Endothelial cell of umbilical vein (primary cell): ENCODE data around the gene RNASE7.

Experiments
- CTCF ChIP-seq, 2 donors: IDR thresholded peaks; 1 replicate in 1 of 2; 2 replicates in 1 of 2; pipeline ENCODE4 v1.5.1; 2011; ENCODE audit warnings: low read length in 2 of 2, mild to moderate bottlenecking in 2 of 2, moderate library complexity in 2 of 2, control low read depth in 1 of 2, inconsistent platforms in 1 of 2, low read depth in 1 of 2; ENCODE audit not compliant: insufficient read depth in 1 of 2; ENCODE audit errors: extremely low read depth in 1 of 2
- EZH2 ChIP-seq: IDR thresholded peaks from 2 replicates; pipeline ENCODE4 v1.6.1; 2012; ENCODE audit warnings: borderline replicate concordance, low read depth, mild to moderate bottlenecking, moderate library complexity, low read length, inconsistent platforms; ENCODE audit not compliant: severe bottlenecking
- FOS ChIP-seq: IDR thresholded peaks from 2 replicates; pipeline ENCODE4 v1.6.1; 2011; ENCODE audit warnings: mild to moderate bottlenecking, low read length, moderate library complexity, borderline replicate concordance; ENCODE audit not compliant: insufficient read depth
- JUN ChIP-seq: IDR thresholded peaks from 2 replicates; pipeline ENCODE4 v1.6.1; 2011; ENCODE audit warnings: borderline replicate concordance, low read depth; ENCODE audit not compliant: insufficient read length, insufficient read depth
- MYC ChIP-seq: IDR thresholded peaks from one replicate; pipeline ENCODE4 v1.6.1; 2011; ENCODE audit warnings: mild to moderate bottlenecking, low read depth, low read length
- POLR2A ChIP-seq: IDR thresholded peaks from 2 replicates; pipeline ENCODE4 v1.6.1; 2012; ENCODE audit warnings: low read depth, mild to moderate bottlenecking, control low read depth, low read length
- POLR2AphosphoS5 ChIP-seq: IDR thresholded peaks from 2 replicates; pipeline ENCODE4 v1.6.1; 2012; ENCODE audit warnings: low read depth, mild to moderate bottlenecking, control low read depth, low read length, moderate library complexity; ENCODE audit not compliant: insufficient read depth
- TF ChIP-seq, protein P1 (sequence below): IDR thresholded peaks from 2 replicates; pipeline ENCODE4 v1.6.1; 2011; ENCODE audit not compliant: insufficient read depth, insufficient read length

GRCh38 chr14:21003788-21004346 lies 38.3 kb upstream of the RNASE7 start:
- TF ChIP-seq, protein P1, sequence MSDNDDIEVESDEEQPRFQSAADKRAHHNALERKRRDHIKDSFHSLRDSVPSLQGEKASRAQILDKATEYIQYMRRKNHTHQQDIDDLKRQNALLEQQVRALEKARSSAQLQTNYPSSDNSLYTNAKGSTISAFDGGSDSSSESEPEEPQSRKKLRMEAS, result no peak
- no peak for TF ChIP-seq CTCF (IDR thresholded peaks at IDR 0.05; ENCODE audit: extremely low read depth in 1 of 2, insufficient read depth in 1 of 2, low read depth in 1 of 2, low read length in 2 of 2)
- no peak for TF ChIP-seq POLR2A
- TF ChIP-seq MYC, result no peak
- TF ChIP-seq POLR2AphosphoS5, result no peak
- no peak for TF ChIP-seq EZH2
- TF ChIP-seq JUN, result no peak
- no peak for TF ChIP-seq FOS
